ENCODE measurements around the gene SP4.

DNA sequence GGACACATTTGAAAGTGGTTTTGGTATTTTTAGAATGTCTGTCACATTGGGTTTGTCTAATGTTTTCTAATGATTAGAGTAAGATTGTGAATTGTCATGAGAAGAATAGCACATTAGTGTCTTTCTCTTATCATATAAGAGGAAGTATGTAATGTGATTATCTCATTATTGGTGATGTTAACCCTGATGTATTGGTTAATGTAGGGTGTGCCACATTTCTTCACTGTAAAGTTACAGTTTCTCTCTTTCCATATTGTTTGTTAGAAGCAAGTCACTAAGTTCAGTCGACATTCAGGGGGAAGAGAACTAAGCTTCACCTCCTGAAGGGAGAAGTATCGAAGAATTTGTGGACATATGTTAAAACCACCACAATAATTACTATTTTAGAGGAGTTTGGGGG lies 58.6 kb downstream of the SP4 start:
- TF ChIP-seq, protein P1, sequence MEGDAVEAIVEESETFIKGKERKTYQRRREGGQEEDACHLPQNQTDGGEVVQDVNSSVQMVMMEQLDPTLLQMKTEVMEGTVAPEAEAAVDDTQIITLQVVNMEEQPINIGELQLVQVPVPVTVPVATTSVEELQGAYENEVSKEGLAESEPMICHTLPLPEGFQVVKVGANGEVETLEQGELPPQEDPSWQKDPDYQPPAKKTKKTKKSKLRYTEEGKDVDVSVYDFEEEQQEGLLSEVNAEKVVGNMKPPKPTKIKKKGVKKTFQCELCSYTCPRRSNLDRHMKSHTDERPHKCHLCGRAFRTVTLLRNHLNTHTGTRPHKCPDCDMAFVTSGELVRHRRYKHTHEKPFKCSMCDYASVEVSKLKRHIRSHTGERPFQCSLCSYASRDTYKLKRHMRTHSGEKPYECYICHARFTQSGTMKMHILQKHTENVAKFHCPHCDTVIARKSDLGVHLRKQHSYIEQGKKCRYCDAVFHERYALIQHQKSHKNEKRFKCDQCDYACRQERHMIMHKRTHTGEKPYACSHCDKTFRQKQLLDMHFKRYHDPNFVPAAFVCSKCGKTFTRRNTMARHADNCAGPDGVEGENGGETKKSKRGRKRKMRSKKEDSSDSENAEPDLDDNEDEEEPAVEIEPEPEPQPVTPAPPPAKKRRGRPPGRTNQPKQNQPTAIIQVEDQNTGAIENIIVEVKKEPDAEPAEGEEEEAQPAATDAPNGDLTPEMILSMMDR (IDR thresholded peaks at IDR 0.05; ENCODE audit: insufficient read depth, low read length) = no peak
- TF ChIP-seq POLR2AphosphoS5 (IDR thresholded peaks at IDR 0.05; ENCODE audit: low read depth) = no peak

Data from HL-60 (cell line).